Measurements from ENCODE around the gene YY1. TPM values are rescaled to one million over a fixed set of nuclear protein-coding genes. Genes with fewer than 3 reads are reported as not detected.

Gene YY1
- total and polyA plus RNA-seq, 9 of the 15 experiments (the other 6 are each of a cell fraction or from before 2014, with no cell fraction given) = 20.8 to 74.2 (median 46.7) TPM

DNA sequence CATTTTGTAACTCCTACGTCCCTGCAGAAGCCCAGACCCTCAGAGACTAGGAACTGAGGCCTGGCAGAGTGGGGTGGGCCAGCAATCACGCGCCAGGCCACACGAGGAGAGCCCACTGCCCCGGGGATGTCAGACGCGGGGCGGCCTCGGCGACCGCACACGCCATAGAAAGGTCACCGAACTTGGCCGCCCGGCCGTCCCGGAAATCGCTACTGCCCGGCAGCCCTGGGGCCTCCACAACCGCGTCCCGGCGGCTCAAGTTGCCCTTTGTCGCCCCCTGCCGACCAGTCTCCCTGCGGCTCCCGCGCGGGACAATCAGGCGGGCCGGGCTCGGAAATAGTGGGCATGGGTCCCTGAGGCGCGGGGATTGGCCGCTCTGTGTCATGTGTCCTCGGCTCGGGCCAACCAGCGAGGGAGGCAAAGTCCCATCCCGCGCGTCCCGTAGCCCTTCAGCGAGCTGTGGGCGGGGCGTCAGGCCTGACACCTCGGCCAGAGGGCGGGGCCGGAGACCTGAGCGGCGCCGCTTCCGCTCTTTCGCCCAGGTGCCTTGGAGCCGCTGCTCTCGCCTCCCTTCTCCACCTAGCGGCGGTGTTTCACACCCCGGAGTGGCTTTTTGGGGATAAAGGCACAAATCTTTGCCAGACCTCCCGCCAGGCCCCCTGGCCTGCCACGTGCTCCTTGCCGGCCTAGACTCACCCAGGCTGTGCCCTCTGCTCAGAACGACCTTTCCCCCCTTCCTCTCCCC, 46.1 kb upstream of the YY1 start (continued):
- TF ChIP-seq, protein P1, sequence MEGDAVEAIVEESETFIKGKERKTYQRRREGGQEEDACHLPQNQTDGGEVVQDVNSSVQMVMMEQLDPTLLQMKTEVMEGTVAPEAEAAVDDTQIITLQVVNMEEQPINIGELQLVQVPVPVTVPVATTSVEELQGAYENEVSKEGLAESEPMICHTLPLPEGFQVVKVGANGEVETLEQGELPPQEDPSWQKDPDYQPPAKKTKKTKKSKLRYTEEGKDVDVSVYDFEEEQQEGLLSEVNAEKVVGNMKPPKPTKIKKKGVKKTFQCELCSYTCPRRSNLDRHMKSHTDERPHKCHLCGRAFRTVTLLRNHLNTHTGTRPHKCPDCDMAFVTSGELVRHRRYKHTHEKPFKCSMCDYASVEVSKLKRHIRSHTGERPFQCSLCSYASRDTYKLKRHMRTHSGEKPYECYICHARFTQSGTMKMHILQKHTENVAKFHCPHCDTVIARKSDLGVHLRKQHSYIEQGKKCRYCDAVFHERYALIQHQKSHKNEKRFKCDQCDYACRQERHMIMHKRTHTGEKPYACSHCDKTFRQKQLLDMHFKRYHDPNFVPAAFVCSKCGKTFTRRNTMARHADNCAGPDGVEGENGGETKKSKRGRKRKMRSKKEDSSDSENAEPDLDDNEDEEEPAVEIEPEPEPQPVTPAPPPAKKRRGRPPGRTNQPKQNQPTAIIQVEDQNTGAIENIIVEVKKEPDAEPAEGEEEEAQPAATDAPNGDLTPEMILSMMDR (IDR thresholded peaks at IDR 0.05 in 2 of 3, conservative IDR thresholded peaks at IDR 0.05 in 1 of 3; ENCODE audit: insufficient read depth in 2 of 3, low read depth in 1 of 3, low read length in 3 of 3) = peak; percentile 81 to 84 (median 82)
- TF ChIP-seq NFATC3 (IDR thresholded peaks at IDR 0.05) (no peak), TARDBP (IDR thresholded peaks at IDR 0.05) (peak; percentile 95; the same call in 1 of the 2 replicates), ETV1 (tag; conservative IDR thresholded peaks at IDR 0.05; ENCODE audit: low read depth) (peak; percentile 45), SRSF3 (IDR thresholded peaks at IDR 0.05; ENCODE audit: insufficient read depth, low read length) (no peak), POLR2AphosphoS2 (IDR thresholded peaks at IDR 0.05; ENCODE audit: low read length) (no peak), NRF1 (conservative IDR thresholded peaks at IDR 0.05 in 1 of 2, IDR thresholded peaks at IDR 0.05 in 1 of 2) (peak; percentile 76 to 80), DDX20 (tag; IDR thresholded peaks at IDR 0.05; ENCODE audit: low read depth) (no peak), SNAPC5 (CRISPR knock-in tag; IDR thresholded peaks at IDR 0.05) (no peak), E2F4 (CRISPR knock-in tag; IDR thresholded peaks at IDR 0.05; ENCODE audit: low read depth) (peak; percentile 60; the same call in 1 of the 2 replicates), HCFC1 (IDR thresholded peaks at IDR 0.05; ENCODE audit: low read depth, low read length) (peak; percentile 33; the same call in 1 of the 2 replicates), NUFIP1 (IDR thresholded peaks at IDR 0.05; ENCODE audit: partially characterized antibody) (no peak)
- TF ChIP-seq, protein P2, sequence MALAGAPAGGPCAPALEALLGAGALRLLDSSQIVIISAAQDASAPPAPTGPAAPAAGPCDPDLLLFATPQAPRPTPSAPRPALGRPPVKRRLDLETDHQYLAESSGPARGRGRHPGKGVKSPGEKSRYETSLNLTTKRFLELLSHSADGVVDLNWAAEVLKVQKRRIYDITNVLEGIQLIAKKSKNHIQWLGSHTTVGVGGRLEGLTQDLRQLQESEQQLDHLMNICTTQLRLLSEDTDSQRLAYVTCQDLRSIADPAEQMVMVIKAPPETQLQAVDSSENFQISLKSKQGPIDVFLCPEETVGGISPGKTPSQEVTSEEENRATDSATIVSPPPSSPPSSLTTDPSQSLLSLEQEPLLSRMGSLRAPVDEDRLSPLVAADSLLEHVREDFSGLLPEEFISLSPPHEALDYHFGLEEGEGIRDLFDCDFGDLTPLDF (CRISPR knock-in tag; IDR thresholded peaks at IDR 0.05) = peak; percentile 94
- TF ChIP-seq, protein P3, sequence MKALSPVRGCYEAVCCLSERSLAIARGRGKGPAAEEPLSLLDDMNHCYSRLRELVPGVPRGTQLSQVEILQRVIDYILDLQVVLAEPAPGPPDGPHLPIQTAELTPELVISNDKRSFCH (CRISPR knock-in tag; IDR thresholded peaks at IDR 0.05) = no peak
- TF ChIP-seq, protein P3 (tag; IDR thresholded peaks at IDR 0.05) = peak; percentile 95
- TF ChIP-seq, protein P4, sequence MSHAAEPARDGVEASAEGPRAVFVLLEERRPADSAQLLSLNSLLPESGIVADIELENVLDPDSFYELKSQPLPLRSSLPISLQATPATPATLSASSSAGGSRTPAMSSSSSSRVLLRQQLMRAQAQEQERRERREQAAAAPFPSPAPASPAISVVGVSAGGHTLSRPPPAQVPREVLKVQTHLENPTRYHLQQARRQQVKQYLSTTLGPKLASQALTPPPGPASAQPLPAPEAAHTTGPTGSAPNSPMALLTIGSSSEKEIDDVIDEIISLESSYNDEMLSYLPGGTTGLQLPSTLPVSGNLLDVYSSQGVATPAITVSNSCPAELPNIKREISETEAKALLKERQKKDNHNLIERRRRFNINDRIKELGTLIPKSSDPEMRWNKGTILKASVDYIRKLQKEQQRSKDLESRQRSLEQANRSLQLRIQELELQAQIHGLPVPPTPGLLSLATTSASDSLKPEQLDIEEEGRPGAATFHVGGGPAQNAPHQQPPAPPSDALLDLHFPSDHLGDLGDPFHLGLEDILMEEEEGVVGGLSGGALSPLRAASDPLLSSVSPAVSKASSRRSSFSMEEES (CRISPR knock-in tag; IDR thresholded peaks at IDR 0.05) = no peak
